T-cell (primary cell): ENCODE data around the gene GCK. TPM values are rescaled to one million over a fixed set of nuclear protein-coding genes. Genes with fewer than 3 reads are reported as not detected.

ENCODE experiments used
- ATAC-seq, 4 experiments: fragments of 200-7000 bp in 3 of 4; fragments of 150-1000 bp in 1 of 4; cut with Tn5 transposase; replicated peaks in 1 of 4; 1 replicate in 3 of 4; 2 replicates in 1 of 4; pipeline ENCODE4 v1.10.0; 2021; ENCODE audit warnings: moderate library complexity in 3 of 4, mild to moderate bottlenecking in 2 of 4, moderate number of reproducible peaks in 1 of 4
- CTCF ChIA-PET, 2 donors: fragments of 300-600 bp; sonication (Branson Sonifier 250); formaldehyde crosslinking; loops; one replicate each; lab custom pipeline; 2022; ENCODE audit warnings: antibody characterized with exemption in 2 of 2; lab: Charles Lee
- POLR2A ChIA-PET, 2 donors: fragments of 300-600 bp; sonication (Branson Sonifier 250); formaldehyde crosslinking; loops; one replicate each; lab custom pipeline; 2022; ENCODE audit warnings: antibody characterized with exemption in 2 of 2; lab: Charles Lee
- DNase-seq, 35 experiments: peaks; one replicate each; pipeline versions ENCODE4 v3.0.0 to v3.0.0-alpha.2; 2013 to 2023
- H3K27ac ChIP-seq: one replicate; pipeline ENCODE4 v1.5.1; 2013; ENCODE audit warnings: low read length
- H3K27me3 ChIP-seq, 2 experiments: replicated peaks in 1 of 2; 1 replicate in 1 of 2; 2 replicates in 1 of 2; pipeline versions ENCODE4 v1.6.1 to v1.7.0; 2013; ENCODE audit warnings: low read length in 1 of 2, mixed read lengths in 1 of 2; ENCODE audit not compliant: control insufficient read depth in 2 of 2, insufficient read depth in 2 of 2; ENCODE audit errors: extremely low read depth in 1 of 2
- H3K36me3 ChIP-seq, 2 donors: 1 replicate in 1 of 2; 2 replicates in 1 of 2; pipeline versions ENCODE4 v1.6.1 to v1.7.0; 2013; ENCODE audit warnings: low read length in 1 of 2; ENCODE audit not compliant: control insufficient read depth in 2 of 2, insufficient read depth in 1 of 2; ENCODE audit errors: extremely low read depth in 1 of 2
- H3K4me1 ChIP-seq, 2 experiments: 1 replicate in 1 of 2; 2 replicates in 1 of 2; pipeline versions ENCODE4 v1.6.1 to v1.7.0; 2013; ENCODE audit warnings: low read length in 2 of 2, mixed read lengths in 1 of 2; ENCODE audit not compliant: insufficient read depth in 2 of 2, control insufficient read depth in 1 of 2; ENCODE audit errors: extremely low read depth in 1 of 2
- H3K4me3 ChIP-seq, 2 donors: 1 replicate in 1 of 2; 2 replicates in 1 of 2; pipeline versions ENCODE4 v1.5.1 to v1.7.0; 2013; ENCODE audit warnings: mild to moderate bottlenecking in 2 of 2, low read length in 1 of 2, moderate library complexity in 1 of 2; ENCODE audit not compliant: control insufficient read depth in 1 of 2; ENCODE audit errors: extremely low read depth in 1 of 2
- H3K9me3 ChIP-seq: 2 replicates; pipeline ENCODE4 v1.7.0; 2013
- H3K27ac Mint-ChIP-seq, 2 donors: one replicate each; pipeline ENCODE4 v1.8.0; 2020 to 2021; ENCODE audit warnings: mild to moderate bottlenecking in 2 of 2, mixed read lengths in 2 of 2
- H3K27me3 Mint-ChIP-seq, 2 donors: one replicate each; pipeline ENCODE4 v1.8.0; 2021 to 2022; ENCODE audit warnings: mixed read lengths in 2 of 2
- H3K36me3 Mint-ChIP-seq: one replicate; pipeline ENCODE4 v1.8.0; 2021; ENCODE audit warnings: mixed read lengths
- H3K4me1 Mint-ChIP-seq, 3 donors: one replicate each; pipeline ENCODE4 v1.8.0; 2020 to 2022; ENCODE audit warnings: mixed read lengths in 3 of 3, mild to moderate bottlenecking in 1 of 3
- H3K4me3 Mint-ChIP-seq, 3 donors: one replicate each; pipeline ENCODE4 v1.8.0; 2020 to 2022; ENCODE audit warnings: mild to moderate bottlenecking in 3 of 3, mixed read lengths in 3 of 3, moderate library complexity in 3 of 3
- H3K9me3 Mint-ChIP-seq, 3 donors: one replicate each; pipeline ENCODE4 v1.8.0; 2020 to 2022; ENCODE audit warnings: mixed read lengths in 3 of 3
- WGBS: methylation state at CpG from one replicate; pipeline ENCODE4 v1.1.5; 2013; ENCODE audit warnings: missing lambda C conversion rate; ENCODE audit not compliant: insufficient coverage; 5-methylcytosine and 5-hydroxymethylcytosine counted together
- total RNA-seq, 35 experiments: library from RNA in 6 of 35; stranded (reverse) in 6 of 35; fragments of 120-200 nt in 1 of 35; gene quantifications; one replicate each; pipeline versions ENCODE4 v1.2.1 to v1.2.4 and lab custom pipeline; 2013 to 2026

The GCK gene
- total RNA-seq, 5 donors from 2014 or later (not counting 1 experiment from before 2014, with no cell fraction given), result 0.28 to 0.82 (median 0.43) TPM; not detected in 1

DNA sequence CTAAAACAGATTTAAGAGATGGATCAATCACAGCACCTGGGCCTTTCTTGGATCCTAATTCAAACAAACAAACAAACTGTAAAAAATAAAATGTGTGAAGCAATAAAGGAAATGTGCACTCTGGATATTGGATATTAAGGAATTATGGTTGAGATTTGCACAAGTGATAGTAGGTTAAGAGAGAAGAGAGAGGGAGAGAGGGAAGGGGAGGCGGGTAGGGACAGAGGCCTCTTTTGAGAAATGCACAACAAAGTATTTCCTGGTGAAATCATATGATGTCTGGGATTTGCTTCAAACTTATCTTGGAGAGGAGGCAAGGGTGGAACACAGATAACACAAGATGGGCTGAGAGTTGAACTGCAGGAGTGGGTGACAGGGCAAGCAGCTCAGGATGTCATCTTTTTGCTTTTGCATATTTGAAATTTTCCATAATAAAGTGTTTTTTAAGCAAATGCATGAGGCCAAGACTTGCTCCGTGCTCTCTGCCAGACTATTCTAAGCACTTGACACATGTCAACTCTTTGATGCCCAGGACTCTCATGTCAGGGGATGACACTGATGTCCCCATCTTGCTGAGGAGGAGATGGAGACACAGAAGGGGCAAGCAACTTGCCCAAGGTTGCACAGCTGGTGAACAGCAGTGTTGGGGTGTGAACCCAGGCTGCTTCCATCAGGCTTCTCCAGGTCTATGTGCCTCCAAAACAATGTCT is 94.2 kb downstream of the GCK start:
- Mint-ChIP-seq H3K27me3 (peaks cover 0 to 2% of the 10 kb centered on the region in 2 donors), H3K9me3 (no peaks in the 10 kb centered on the region), H3K4me1 (peaks cover 4 to 10% (median 8%) of the 10 kb centered on the region in 3 donors), H3K36me3 (no peaks in the 10 kb centered on the region), H3K4me3 (no peak overlapping the region), H3K27ac (no peak overlapping the region)
- no peaks in the 10 kb centered on the region for H3K4me1 ChIP-seq
- no peak overlapping the region for H3K27ac ChIP-seq
- no peak for DNase-seq
- POLR2A ChIA-PET, result no interaction called here
- H3K4me3 ChIP-seq, result no peak overlapping the region
- no peaks in the 10 kb centered on the region for H3K36me3 ChIP-seq
- CTCF ChIA-PET, result no interaction called here
- ATAC-seq, result no peak
- 63% methylated on average over 2 of the region's 2 CpGs for WGBS
- H3K27me3 ChIP-seq, result peaks cover 0 to 3% of the 10 kb centered on the region in 2 experiments
- no peaks in the 10 kb centered on the region for H3K9me3 ChIP-seq

DNA sequence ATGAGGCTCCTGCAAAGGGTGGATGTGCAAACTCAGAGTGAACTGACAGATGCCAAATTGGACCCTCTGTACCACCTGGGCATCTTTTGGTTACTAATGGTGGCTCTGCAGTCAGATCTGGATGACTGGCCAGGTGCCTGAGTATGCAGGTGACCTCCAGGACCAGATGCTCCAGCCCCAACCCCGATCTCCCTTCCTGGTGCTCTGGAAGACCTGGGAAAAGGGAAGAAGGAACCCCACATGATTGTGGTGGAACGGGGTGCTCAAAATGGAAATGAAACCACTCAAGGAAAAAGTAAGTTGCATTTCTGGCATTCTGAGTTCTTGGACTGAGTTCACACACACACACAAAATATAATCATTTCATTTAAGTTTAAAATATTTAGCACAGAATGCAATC is 94.9 kb downstream of the GCK start:
- ATAC-seq, result no peak
- H3K4me1 ChIP-seq, result no peaks in the 10 kb centered on the region
- Mint-ChIP-seq H3K27me3 (peaks cover 0 to 2% of the 10 kb centered on the region in 2 donors), H3K9me3 (no peaks in the 10 kb centered on the region), H3K4me1 (peaks cover 4 to 10% (median 8%) of the 10 kb centered on the region in 3 donors), H3K36me3 (no peaks in the 10 kb centered on the region), H3K4me3 (no peak overlapping the region), H3K27ac (no peak overlapping the region)
- H3K4me3 ChIP-seq, result no peak overlapping the region
- no peak for DNase-seq
- no CpG with 5 or more reads among the region's 2 CpGs for WGBS
- no peaks in the 10 kb centered on the region for H3K36me3 ChIP-seq
- ChIA-PET CTCF (no interaction called here), POLR2A (no interaction called here)
- no peaks in the 10 kb centered on the region for H3K9me3 ChIP-seq
- peaks cover 0 to 3% of the 10 kb centered on the region in 2 experiments for H3K27me3 ChIP-seq
- H3K27ac ChIP-seq, result no peak overlapping the region

Other genes with a start within 250 kb of the GCK start
- gene SPDYE1, start 191.5 kb downstream of the GCK start, total RNA-seq, result not detected
- 100 to 1,000 TPM; 101 to 188 (median 156) TPM for gene DBNL, start 144.7 kb downstream of the GCK start, total RNA-seq
- gene PGAM2, start 123.9 kb downstream of the GCK start, total RNA-seq, result 1 to 10 TPM; 1.1 to 2.9 (median 1.7) TPM
- gene POLM, start 106.9 kb downstream of the GCK start, total RNA-seq, result 10 to 100 TPM; 39.5 to 81.9 (median 70.7) TPM
- 10 to 100 TPM; 18.1 to 28.4 (median 23.1) TPM for gene AEBP1, start 85.1 kb downstream of the GCK start, total RNA-seq
- gene POLD2, start 65.9 kb downstream of the GCK start, total RNA-seq, result 10 to 100 TPM; 53.4 to 85.1 (median 72.6) TPM
- not detected for gene MYL7, start 48.1 kb downstream of the GCK start, total RNA-seq
- 10 to 100 TPM; 55.1 to 74.3 (median 60.2) TPM for gene YKT6, start 11.5 kb upstream of the GCK start, total RNA-seq
- gene CAMK2B, start 136.2 kb upstream of the GCK start, total RNA-seq, result under 1 TPM in 1 of 5 donors, not detected in 4; 0.35 TPM